Fibroblast of skin of scalp (primary cell): Measurements from ENCODE around the gene STUM.

Experiments
- DNase-seq: peaks from one replicate; pipeline ENCODE4 v3.0.0-alpha.2; 2013

Gene STUM

DNA sequence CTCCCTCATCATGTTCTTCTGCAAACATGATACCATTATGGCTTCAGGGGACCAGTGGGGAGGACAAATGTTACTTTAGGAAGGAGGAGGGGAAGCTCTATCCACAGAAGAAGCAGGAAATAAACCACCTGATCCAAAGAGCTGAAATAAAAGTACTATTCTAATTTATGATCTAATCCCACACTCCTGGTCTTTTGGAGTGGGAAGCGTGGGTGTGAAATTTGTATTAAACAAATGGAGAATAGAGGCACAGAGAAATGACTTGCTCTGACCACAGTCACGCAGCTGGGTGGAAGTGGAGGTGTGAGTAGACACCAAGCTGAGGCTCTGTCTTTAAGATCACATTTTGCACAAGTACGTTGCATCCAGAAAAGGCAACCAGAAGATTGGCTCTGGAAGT lies 14.5 kb upstream of the STUM start:
- no peak for DNase-seq

DNA sequence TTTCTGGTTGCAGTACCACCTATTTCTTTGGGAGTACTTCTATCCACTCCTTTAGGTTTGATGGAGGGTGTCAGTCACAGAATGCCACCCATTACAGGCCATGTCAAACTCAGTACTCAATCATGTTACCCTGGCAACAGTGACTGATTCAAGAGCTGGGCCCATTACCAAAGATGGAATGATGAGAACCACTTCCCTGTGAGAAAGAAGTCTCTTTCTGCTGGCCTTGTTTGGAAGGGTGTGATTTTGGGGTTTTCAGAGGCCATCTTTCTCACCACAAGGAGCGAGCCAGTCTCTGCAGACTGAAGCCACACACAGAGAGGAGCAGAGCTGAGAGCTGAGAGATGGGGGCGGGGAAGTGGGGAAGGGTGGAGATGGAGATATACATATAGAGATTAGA lies 13.9 kb upstream of the STUM start:
- DNase-seq = no peak

DNA sequence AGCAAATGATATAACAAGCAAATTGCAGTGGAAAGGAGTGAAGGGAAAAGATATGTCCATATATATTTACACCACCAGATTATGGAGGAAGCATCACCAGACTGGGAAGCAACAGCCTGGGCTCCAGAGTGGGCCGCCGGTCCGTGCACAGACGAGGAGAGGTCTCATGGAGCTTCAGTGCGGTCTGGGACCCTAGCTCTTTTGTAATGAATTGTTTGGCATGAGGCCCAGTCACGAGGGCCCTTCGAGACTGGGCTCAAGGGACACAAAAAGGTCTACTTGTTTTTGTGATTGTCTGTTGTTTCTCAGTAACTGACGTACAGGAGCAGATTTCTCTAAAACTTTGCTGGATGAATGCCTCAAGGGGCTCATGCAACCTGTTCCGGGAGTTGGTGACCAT lies 12.9 kb upstream of the STUM start:
- DNase-seq = no peak

DNA sequence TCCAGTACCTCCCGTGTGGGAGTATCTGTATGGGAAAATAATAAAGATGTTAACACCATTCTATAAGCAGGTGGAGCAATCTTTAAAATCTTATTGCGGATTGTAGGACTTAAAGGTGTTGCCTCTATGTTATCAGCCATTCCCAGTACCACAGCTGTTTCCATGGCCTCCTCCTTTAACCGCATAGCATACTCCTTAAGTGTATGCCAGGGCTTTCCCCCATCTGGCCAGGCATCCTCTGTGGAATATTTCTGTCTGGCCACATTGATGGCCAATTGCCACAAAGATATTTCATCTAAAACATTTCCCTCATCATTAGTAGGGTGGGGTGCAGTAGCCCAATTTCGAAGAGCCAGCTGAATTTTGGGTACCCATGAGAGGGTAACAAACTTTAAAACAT lies 7.3 kb upstream of the STUM start:
- no peak for DNase-seq

DNA sequence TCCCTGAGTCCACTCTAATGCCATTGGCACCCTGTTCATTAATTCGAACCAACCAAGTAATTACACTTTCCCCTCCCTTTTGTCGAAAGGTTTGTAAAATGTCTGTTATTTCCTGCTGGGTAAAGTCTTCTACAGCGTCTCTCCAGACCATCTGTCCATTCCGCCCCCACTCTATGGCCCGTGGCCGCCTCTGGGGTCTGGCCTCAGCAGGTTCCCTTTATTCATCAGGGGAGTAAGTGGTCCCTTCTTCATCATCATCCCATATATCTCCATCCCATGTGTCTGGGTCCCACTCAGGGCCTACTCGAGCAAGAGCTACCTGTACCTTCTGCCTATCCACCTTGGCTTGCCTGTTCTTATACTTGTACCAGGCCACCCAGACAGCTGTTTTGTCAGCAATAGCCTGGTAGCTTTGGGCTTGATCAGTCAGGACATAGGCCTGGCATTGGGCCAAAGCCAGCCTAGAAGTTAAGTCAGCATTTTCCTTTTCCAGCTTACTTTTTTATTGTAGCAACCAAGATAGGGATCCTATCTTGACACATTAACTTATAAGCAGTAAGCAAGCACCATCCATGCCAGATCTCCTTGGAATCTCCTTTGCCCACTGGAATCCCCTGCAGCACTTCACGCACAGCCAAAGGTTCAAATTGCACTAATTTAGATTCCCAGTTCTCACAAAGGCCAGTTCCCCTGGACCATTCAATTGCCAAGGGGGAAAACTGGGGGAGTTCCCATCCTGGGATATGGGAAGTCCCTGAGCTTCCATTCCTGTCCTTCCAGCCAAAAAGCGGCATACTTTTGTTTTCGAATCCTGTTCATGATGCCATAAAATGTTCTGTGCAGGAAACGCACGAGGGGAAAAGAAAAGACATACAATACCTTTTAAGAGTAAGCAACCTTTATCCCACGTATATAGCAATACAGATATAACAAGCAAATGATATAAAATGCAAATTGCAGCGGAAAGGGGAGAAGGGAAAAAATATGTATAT lies 6.6 kb upstream of the STUM start:
- DNase-seq = no peak

DNA sequence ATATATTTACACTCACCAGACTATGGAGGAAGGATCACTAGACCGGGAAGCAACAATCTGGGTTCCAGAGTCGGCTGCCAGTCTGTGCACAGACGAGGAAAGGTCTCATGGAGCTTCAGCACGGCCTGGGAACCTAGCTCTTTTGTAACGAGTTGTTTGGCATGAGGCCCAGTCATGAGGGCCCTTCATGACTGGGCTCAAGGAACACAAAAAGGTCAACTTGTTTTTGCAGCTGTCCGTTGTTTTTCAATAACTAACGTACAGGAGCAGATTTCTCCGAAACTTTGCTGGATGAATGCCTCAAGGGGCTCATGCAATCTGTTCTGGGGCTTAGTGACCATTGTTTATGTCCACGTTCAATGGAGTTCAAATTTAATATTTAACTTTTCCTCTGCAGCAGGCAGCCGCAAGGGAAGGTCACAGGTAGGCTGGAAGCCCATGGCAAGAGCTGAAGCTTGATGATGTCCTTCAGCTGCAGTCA lies 5.9 kb upstream of the STUM start:
- DNase-seq = no peak

DNA sequence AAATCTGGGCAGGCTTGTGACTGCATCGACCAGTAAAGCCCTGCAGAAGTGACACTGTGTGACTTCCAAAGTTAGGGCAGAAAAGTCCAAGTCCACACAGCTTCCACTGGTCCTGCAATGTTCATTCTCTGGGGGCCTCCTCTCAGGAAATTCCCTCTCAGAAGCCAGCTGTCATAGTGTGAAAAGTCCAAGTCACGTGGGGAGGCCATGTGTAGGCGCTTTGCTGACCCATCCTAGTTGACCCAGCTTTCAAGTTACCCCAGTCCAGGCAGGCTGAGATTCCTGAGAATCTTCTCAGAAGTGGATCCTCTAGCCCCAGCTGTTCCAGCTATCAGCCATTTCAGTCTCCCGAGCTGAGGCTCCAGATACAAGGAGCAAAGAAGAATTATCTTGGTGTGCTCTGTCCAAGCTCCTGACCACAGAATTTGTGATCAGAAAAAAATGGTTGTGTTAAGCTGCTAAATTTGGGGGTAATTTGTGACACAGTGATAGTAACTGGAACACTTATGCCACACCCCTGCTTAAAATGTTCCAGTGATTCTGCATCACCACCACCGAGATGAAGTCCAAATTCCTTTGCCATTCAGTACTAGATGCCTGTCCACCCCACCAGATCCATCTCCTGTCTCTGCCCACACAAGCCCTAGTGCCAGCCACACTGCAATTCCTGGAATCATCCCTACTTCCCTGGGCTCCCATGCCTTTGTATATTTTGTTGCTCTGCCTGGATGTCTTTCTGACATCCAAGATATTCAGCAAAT lies 2.5 kb upstream of the STUM start:
- DNase-seq = no peak

DNA sequence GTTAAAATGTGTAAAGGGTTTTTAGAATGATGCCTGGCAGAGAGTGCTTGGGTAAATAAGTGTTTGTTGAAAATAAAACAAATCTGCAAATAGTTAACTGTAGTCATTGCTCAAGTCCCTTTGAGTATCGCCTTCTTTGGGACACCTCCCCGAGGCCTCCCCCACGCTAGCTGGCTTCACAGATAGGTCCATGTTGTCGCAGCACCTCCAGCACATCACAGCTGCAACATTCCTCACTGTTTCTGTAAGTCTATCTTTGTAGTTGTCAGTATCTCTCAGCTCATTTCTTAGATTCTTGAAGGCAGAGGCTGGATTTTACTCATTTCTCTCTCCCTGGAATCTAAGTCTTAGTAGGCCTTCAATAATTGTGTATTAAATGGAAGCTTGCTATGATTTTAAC lies 1.6 kb upstream of the STUM start:
- DNase-seq = no peak

DNA sequence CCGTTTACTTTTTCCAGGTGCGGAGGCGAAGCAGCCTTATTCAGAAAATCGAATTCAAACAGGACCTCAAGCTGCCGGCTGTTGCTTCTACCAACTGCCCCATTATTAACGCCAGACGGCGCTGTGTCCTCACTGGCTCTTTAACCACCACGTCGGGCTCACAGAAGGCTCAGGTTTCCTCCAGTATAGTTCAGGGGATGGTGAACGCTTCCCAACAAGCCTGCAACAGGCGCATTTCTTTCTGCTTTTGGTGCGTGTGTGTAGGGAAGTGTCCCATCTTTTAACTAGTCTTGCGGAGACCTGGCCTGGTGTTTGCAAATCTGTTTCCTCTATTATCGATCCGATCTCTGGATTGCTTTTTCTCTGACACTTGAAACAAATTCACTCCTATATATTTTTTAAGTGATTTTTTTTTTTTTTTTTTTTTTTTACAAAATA lies 791 bp upstream of the STUM start:
- peak; percentile 83 for DNase-seq

DNA sequence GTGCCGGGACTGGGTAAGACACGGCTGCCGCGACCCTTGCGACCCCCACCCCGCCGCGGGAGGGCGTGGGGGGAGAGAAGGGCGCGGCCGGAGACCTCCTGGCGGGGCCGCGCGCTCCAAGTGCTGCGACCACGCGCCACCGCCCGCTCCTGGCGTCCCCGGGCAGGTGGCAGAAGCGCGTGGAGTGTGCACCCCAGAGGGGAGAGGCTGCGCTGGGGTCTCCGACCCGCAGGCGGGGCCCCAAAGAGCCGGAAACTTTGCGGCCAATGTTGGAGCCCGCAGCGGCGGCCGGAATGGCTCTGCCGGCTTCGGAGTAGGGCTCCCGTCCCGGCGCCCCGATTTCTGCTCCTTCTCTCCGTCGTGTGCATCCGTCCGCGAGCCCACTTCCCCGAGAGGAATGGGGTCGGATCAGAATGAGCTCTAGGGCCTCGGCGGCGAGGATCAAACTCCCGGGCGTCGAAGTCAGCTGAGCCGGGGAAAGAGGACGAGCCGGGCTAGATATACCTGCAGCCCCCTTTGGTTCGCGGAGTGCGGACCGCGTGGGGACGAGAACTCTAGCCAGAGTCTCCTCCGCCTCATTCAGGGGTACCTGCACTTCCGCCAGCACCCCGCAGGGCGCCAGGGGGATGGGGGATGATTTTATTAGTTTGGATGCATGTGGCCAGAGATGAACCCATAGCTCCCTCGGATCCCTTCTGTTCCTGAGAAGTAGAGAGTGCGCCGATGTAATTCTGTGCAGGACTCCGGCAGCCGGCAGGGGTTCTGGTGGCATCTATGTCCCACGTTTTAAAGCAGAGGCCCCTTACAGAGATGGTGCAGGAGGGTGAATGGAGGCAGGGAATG lies 751 bp downstream of the STUM start:
- no peak for DNase-seq

DNA sequence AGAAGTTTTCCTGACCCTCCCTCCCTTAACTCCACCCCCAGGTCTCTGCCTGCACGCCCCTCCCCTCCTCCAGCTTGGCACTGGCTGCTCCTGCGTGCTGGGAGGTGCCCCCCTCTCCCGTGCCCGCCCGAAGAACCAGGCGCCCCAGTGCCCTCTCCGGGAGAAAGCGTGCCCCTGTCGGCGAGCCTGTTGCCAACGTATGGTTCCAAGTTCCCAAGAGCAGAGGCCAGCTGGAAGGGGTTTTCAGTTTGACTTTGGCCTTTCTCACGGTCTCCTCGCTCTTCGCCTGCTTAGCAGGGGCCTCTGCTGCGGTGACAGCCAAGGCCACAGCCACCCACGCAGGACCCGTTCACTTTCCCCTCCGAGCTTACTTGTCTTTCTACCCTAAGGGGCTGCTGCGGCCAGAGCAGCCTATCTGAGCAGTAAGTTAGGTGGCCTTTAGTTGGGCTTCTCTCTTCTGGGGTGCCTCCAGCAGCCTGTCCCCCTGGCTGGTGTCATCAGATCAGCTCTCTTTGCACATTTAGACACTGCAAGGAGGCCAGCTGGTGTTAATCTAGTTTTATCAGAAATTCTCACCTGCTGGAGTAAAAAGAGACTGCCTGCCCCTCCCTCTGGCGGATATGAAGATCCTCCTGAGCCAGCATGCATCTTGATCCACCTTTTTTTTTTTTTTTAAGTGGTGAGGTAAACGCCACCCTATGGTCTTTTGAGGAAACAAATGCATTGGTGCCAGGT lies 1.5 kb downstream of the STUM start:
- no peak for DNase-seq

DNA sequence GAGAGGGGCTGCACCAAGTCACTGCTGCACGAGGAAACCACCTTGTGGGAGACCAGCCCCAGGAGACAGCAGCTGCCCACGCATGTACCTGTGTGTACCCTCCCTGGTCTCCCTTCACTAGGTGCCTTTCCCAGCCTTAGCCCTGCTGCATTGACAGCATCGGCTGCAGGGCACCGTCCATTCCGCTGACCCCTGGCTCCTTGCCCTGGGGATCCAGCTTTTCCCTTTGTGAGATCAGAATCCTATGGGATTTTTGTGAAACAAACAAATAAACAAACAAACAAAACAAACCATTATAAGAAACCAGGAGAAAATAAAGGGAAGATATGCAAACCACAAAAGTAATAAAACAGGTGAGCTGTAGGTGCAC lies 2.1 kb downstream of the STUM start:
- no peak for DNase-seq

- DNase-seq = no peak
These were observed 2.7 kb downstream of the STUM start for GRCh38 chr1:226551299-226551698.

GRCh38 chr1:226552061-226552460 lies 3.5 kb downstream of the STUM start:
- no peak for DNase-seq

- no peak for DNase-seq
These were observed 4.8 kb downstream of the STUM start for GRCh38 chr1:226553266-226553923.

DNA sequence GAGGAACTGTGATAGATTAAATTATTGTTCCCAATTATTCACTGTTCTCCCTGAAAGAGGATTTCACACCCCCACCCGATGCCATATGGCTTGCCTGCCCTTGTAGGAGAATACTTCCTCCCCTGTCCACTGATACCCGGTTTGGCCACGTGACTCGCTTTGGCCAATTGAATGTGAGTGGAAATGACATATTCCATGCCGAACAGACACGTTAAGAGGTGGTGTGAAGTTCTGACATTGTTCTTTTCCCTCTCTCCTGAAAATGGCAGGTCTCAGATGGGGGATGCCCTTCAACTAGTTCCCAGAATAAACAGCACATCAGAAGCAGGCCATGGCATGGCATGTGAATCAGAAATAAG lies 5.3 kb downstream of the STUM start:
- no peak for DNase-seq

GRCh38 chr1:226555092-226555491 lies 6.5 kb downstream of the STUM start:
- no peak for DNase-seq

DNA sequence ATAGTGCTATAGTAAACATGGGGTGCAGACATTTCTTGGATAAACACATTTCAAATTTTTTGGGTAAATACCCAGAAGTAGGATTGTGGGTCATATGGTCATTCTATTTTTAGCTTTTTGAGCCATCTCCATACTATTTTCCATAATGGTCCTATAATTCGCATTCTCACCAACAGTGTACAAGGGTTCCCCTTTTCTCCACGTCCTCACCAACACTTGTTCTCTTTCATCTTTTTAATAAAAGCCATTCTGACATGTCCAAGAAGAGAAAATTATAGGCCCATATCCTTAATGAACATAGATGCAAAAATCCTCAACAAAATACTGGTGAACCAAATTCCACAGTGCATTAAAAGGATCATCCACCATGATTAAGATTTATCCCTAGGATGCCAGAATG lies 8.9 kb downstream of the STUM start:
- DNase-seq = no peak

GRCh38 chr1:226558036-226558650 lies 9.6 kb downstream of the STUM start:
- no peak for DNase-seq

GRCh38 chr1:226560243-226560642 lies 11.7 kb downstream of the STUM start:
- no peak for DNase-seq

DNA sequence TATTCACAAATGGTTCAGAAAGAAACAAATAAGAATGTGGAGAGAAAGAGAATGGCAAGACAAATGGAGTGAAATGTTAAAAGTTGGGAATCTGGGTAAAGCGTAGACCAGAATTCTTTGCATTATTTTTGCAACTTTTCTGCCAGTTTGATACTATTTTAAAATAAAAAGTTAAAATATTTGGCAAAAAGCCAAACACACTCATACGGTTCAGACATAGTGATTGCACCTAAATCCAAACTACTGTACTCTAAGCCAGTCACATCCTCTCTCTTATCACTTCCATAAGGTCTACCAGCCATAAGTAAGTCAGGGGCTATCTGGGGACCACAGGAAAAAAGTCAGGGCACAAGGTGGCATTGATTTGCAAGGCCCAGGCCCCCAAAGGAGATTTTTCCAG lies 14.4 kb downstream of the STUM start:
- DNase-seq = no peak
